HG03135 (cell line): ENCODE results near the gene SLC37A4.
A peak's percentile ranks its signal among the peaks of the same experiment; 100 is the strongest.
"Not testable (repeated sequence)": the region's sequence is repeated elsewhere in the genome, so short reads cannot be mapped to it uniquely, and the experiment has no call there.

ENCODE experiments used
- ATAC-seq: cut with Tn5 transposase; IDR thresholded peaks from one replicate; pipeline ENCODE4 v1.9.1; 2021; ENCODE audit warnings: mild to moderate bottlenecking, moderate library complexity; ENCODE audit not compliant: unreplicated experiment

The SLC37A4 gene

DNA sequence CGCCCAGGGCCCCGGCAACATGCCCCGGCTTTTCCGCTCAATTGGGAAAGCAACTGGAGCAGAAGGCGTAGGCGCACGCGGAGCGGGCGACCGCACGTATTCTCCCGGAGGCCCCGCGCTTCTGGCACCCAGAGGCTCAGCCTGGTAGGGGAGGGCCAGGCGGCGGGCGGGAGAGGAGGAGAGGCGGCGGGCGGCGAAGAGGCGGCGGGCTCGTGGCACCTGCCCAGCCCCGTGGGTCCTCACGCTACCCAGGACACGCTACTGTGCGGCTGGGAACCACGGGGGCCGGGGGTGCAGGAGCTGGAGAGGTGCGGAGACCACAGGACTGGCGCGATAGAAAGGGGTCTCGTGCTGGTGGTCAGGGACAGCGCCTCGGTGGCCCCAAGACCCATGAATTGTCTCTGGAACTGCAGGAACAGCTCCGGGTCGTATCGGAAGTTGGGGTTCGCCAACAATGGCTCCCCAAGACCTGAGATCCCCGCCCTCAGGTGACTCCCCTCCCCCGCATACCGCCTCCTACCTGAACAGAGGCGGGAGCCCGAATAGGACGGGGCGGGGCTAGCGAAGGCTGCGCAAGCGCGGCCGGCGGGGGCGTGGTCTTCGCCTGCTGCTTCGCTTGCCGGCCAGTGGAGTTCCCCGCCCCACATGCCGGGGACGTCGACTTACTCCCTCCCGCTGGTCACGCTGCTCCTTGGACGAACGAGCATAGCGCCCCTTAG is at the start of gene SLC37A4:
Gene SLC37A4 (minus strand): TSS at position 549 of the 719 bp plus-strand sequence.
- peak; percentile 86 for ATAC-seq

DNA sequence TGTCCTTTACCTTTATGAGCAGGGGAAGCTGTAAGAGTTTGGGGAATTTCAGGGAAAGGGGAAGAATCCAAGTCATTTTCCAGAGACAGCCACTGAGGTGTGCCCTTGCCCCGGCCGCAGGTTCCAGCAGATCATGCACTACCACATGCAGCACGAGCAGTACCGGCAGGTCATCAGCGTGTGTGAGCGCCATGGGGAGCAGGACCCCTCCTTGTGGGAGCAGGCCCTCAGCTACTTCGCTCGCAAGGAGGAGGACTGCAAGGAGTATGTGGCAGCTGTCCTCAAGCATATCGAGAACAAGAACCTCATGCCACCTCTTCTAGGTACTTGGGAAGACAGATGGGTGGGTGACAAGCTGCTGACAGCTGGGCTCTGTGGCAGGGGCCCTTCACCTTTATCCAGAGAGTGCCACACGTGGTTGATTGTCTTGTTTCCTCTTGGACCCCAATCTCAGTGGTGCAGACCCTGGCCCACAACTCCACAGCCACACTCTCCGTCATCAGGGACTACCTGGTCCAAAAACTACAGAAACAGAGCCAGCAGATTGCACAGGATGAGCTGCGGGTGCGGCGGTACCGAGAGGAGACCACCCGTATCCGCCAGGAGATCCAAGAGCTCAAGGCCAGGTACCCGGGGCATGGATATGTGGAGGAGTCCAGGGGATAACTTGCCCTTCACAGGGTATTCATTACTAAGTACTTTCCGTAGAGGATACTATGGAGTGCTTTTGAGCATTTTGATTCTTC is 48.2 kb upstream of the SLC37A4 start:
- no peak for ATAC-seq

DNA sequence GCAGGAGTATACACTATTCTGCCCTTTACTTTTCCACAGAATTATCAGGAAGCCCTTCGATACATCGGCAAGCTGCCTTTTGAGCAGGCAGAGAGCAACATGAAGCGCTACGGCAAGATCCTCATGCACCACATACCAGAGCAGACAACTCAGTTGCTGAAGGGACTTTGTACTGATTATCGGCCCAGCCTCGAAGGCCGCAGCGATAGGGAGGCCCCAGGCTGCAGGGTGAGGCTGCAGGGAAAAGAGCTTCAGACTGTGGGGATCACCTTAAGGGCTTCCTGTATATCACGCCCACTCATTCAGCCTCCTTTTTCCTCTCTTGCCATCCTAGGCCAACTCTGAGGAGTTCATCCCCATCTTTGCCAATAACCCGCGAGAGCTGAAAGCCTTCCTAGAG is 47.2 kb upstream of the SLC37A4 start:
- no peak for ATAC-seq

- ATAC-seq = peak; percentile 85
These were observed 36.9 kb upstream of the SLC37A4 start, which contains the start of gene VPS11 for GRCh38 chr11:119067371-119068222. Gene VPS11, plus strand, starts transcription at chr11:119067818. Its CDS starts 6 bp downstream, at chr11:119067824.

GRCh38 chr11:119065369-119065768 is 34.7 kb upstream of the SLC37A4 start:
- no peak for ATAC-seq

DNA sequence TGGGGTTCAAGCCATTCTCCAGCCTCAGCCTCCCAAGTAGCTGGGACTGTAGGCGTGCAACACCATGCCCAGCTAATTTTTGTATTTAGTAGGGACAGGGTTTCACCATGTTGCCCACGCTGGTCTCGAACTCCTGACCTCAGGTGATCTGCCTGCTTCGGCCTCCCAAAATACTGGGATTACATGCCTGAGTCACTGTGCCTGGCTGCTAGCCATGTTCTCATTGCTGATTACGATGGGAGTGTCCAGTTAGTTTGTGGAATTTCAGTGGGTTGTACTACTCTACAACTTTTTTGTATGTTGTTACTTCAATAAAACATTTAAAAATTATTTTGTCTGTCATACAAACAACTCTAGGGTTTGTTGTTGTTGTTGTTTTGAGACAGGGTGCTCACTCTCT is 32.1 kb upstream of the SLC37A4 start:
- ATAC-seq = no peak

DNA sequence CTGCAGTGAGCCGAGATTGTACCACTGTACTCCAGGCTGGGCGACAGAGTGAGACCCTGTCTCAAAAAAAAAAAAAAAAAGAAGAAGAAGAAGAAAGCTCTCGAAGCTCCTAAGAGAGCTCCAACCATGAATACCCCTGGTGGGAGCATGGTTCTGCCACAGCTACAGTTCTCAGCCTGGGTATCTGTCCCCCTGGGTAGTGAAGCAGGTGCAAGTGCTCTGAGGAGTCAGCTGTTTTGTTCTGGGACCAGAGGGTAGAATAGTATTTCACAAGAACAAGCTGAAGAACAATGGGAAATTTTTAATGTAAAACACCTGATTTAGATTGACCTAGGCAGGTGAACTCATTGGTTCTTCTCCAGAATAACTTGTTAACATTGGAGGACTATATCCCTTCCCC is 30.6 kb upstream of the SLC37A4 start:
- no peak for ATAC-seq

DNA sequence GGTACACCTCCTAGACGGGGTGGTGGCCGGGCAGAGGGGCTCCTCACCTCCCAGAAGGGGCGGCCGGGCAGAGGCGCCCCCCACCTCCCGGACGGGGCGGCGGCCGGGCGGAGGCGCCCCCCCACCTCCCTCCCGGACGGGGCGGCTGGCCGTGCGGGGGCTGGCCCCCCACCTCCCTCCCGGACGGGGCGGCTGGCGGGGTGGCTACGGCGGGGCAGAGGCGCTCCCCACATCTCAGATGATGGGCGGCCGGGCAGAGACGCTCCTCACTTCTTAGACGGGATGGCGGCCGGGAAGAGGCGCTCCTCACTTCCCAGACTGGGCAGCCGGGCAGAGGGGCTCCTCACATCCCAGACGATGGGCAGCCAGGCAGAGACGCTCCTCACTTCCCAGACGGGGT is 28.5 kb upstream of the SLC37A4 start:
- ATAC-seq = not testable (repeated sequence)

DNA sequence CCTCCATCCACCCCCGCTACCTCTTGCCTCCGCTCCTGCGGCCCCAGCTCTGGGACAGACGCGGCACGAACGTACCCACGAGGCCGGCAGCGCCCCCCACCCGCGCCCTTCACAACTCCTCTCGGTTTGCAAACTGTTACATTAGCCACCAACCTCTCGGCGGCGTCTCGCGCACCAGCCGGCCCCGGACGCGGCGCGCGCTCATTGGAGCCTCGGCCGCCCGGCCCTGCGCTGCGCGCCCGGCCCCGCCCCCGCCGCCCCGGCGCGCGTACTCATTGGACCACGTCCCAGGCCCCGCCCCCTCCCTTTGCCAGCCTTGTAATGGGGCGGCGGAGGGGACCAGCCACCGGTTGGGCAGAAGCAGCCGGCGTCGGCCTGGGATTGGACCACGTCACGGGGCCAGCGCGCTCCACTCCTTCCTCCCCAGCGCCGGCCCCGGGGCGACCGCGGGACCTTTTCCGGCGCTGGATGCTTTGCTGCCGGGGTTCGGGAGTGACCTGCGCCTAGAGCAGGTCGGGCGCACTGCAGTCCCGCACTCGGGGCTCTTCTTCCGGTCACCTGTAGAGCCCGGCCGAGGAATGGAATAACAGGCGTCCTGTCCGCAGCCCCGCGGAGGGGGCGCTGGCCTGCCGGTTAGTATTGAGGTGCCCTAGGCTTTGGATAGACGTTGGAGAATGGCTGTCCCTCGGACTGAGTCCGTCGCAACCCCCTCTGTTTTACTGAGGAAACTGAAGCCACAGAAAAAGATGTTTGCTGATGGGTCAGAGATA is 26.5 kb upstream of the SLC37A4 start, which contains the start of gene HYOU1:
Gene HYOU1 (minus strand): TSS at position 206 of the 770 bp plus-strand sequence. CDS start 1,045 bp downstream, outside the sequence.
- peak; percentile 79 for ATAC-seq

- peak; percentile 17 for ATAC-seq
These were observed 25.8 kb upstream of the SLC37A4 start for GRCh38 chr11:119056421-119056999.

DNA sequence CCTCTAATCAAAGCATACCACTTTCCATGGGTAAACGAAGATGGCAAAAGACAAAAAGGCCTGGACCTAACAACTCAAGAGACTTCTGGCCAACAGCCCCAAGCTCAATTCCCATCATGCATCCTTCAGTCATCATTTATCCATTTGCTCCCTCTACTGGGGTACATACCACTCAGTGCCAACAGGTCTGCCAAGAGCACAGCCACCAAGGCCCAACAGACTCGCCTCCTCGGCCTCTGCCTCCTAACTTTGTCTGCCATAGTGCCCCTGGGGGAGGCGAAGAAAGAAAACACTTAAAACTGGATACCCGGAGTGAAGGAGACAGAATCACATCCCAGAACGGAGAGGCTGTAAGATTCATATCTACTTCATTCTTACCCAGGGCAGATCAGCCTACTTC is 25.2 kb upstream of the SLC37A4 start:
- no peak for ATAC-seq

DNA sequence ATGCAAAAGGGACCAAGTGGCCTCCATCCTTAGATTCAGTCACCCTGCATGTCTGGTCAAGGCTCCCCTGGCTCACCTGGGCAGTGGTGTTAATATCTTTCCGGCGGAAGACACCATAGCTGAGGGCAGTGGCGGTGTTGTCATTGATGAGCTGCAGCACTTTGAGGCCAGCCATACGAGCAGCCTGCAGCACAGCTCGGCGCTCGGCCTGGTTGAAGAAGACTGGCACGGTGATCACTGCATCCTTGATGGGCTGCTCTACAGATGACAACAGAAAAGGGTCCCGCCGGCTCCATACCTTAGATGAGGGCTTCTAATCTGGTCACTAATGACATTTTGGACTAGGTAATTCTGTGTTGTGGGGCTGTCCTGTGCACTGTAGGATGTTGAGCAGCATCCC is 23.7 kb upstream of the SLC37A4 start:
- no peak for ATAC-seq

DNA sequence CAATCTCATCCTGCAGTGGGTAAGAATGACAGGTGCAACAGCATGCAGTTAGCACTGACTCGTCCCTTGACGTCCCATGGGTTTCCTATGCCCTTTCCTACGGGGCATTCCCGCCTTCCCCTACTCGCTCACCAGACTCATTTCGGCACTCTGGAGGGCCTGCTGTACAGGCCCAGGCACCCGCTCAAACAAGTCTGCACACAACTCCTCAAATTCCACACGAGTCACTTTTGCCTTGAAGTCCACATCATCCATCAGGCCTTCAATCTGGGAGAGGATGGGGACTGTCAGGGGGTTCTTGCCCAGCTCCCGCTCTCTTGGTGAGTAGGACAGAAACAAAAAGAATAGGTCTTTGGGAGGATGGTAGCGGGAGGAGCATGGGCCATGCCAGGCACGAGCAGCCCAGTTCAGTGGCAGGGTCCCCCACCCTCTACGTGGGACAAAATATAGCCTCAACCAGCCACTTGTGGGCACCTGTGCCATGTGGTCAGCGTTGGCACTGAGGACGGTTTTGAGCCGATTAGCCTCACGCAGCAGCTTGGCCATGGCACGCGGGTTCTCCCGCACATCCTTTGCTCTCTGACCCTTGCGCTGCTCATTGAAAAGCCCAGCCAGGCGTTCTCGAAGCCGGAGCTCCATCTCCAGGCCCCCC is 21.6 kb upstream of the SLC37A4 start:
- ATAC-seq = no peak

- ATAC-seq = no peak
These were observed 20.9 kb upstream of the SLC37A4 start for GRCh38 chr11:119051440-119052162.

DNA sequence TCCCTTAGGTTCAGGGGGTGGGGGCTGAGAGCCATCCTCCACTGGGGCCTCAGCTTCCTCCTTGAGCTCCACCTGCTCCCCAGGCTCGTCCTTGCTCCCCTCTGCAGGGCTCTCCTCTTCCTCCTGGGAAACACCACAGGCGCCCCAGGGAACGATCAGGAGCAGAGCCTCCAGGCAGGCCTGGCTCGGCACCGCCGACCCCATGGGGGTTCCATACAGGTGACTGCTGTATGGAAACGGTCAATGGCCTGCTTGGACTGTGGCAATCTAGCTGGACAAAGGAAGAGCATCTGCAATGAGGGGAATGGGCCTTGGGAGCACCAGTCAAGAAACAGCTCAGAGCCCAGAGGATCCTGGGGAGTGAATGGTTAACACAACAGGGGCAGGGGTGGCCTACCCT is 18.4 kb upstream of the SLC37A4 start:
- no peak for ATAC-seq

- no peak for ATAC-seq
These were observed 18.0 kb upstream of the SLC37A4 start for GRCh38 chr11:119048644-119049043.

DNA sequence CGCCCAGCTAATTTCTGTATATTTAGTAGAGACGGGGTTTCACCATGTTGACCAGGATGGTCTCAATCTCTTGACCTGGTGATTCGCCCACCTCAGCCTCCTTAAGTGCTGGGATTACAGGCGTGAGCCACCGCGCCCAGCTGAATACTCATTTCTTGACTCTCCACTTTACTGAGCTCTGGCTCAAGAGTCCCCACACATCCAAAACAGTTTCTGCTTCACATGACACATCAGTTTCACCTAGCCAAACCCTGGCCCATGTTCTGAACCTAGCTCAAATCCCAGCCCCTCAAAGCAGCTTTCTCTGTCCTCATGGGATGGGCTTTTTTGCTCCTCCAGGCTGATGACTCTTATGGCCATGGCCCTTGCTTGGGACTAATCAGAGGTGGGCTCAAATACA is 16.5 kb upstream of the SLC37A4 start:
- no peak for ATAC-seq

- ATAC-seq = no peak
These were observed 15.8 kb upstream of the SLC37A4 start for GRCh38 chr11:119046489-119046888.

DNA sequence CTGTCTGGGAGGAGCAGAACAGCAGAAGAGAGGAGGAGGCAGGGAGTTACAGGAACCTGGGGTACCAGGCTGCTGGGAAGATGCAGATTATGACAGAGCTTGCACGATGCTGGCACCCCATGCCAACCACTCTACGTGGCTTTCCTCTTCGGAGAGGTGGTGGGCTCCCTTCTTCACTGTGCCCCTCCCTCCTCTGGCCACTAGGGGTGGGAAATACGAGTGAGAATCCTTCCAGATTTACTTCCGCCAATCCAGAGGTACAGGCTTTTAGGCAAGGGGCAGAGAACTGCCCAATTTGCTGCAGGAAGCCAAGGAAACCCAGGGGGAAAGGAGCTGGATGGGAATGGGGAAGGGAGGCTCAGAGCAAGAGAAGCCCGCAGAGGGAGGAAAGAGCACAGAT is 14.0 kb upstream of the SLC37A4 start:
- ATAC-seq = no peak
